Measurements from ENCODE around the gene VPS4B. TPM values are rescaled to one million over a fixed set of nuclear protein-coding genes. Genes with fewer than 3 reads are reported as not detected.

Gene VPS4B
- total RNA-seq, 6 experiments from 2014 or later: 55.5 to 69.3 (median 60.1) TPM

DNA sequence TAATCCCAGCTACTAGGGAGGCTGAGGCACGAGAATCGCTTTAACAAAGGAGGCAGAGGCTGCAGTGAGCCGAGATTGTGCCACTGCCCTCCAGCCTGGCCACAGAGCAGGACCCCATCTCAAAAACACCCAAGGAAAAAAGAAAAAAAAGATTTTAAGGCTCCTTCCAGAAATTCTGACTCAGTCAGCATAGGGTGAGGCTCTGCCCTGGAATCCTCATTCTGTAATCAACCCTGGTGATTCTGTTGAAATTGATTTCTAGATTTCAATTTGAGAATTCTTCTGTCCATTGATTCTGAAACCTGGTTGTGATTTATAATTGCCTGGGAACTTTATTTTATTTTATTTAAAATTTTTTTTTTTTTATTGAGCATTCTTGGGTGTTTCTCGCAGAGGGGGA is 27.1 kb upstream of the VPS4B start:
- H3K36me3 Mint-ChIP-seq (ENCODE audit: low read depth): no peaks in the 10 kb centered on the region
- H3K9me3 Mint-ChIP-seq: no peaks in the 10 kb centered on the region
- no peak for DNase-seq
- H3K27me3 Mint-ChIP-seq (ENCODE audit: insufficient read depth): peaks cover 4% of the 10 kb centered on the region
- TF ChIP-seq, protein P1, sequence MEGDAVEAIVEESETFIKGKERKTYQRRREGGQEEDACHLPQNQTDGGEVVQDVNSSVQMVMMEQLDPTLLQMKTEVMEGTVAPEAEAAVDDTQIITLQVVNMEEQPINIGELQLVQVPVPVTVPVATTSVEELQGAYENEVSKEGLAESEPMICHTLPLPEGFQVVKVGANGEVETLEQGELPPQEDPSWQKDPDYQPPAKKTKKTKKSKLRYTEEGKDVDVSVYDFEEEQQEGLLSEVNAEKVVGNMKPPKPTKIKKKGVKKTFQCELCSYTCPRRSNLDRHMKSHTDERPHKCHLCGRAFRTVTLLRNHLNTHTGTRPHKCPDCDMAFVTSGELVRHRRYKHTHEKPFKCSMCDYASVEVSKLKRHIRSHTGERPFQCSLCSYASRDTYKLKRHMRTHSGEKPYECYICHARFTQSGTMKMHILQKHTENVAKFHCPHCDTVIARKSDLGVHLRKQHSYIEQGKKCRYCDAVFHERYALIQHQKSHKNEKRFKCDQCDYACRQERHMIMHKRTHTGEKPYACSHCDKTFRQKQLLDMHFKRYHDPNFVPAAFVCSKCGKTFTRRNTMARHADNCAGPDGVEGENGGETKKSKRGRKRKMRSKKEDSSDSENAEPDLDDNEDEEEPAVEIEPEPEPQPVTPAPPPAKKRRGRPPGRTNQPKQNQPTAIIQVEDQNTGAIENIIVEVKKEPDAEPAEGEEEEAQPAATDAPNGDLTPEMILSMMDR (IDR thresholded peaks at IDR 0.05): no peak
- H3K4me1 Mint-ChIP-seq (ENCODE audit: low read depth): peaks cover 45% of the 10 kb centered on the region
- no peak overlapping the region for H3K27ac Mint-ChIP-seq
- H3K4me3 Mint-ChIP-seq: no peak overlapping the region

DNA sequence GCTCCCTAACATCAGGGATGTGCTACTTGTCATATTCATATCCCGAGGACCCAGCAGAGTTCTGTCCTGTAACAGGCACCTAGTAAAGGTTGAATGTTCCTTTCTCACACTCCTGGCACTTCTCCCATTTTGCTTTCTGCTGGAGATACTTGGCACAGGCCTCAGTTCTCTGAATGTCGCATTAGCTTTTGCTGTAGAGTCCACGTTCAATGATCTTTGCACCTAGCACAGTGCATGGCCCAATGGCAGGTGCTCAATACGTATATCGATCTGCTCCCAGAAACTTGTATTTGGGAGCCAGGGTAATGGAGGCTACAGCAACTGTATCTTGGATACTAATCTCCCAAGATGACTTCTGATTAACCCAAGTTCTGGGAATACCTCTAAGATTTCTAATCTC is 24.8 kb upstream of the VPS4B start:
- DNase-seq: no peak

DNA sequence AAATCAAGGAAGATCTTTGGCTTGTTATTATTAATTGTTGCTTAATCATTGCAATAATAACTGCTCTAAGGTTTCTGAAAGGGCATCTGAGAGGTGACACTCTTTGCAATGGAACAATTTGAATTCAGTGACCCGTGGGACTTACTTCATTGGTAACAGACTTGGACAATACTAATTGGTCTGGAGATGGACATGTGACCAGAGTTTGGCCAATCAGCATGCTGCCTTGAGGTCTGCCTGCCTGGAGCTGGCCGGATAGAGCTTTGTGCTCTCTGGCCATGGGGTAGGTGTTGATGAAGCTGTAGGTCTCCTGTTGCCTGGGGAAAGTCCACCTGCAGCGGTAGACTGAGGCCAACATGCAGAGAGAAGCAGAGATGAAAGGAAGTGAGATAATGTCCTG is 24.0 kb upstream of the VPS4B start:
- Mint-ChIP-seq H3K27ac (no peak overlapping the region), H3K9me3 (no peaks in the 10 kb centered on the region), H3K4me1 (ENCODE audit: low read depth) (peaks cover 22% of the 10 kb centered on the region), H3K27me3 (ENCODE audit: insufficient read depth) (peaks cover under 1% of the 10 kb centered on the region), H3K36me3 (ENCODE audit: low read depth) (no peaks in the 10 kb centered on the region), H3K4me3 (no peak overlapping the region)
- TF ChIP-seq, protein P1 (IDR thresholded peaks at IDR 0.05): no peak
- DNase-seq: no peak

More for the DNA sequence above, 24.8 kb upstream of the VPS4B start:
- Mint-ChIP-seq H3K4me3 (no peak overlapping the region), H3K27me3 (ENCODE audit: insufficient read depth) (peaks cover 4% of the 10 kb centered on the region), H3K9me3 (no peaks in the 10 kb centered on the region), H3K4me1 (ENCODE audit: low read depth) (peaks cover 30% of the 10 kb centered on the region), H3K27ac (no peak overlapping the region), H3K36me3 (ENCODE audit: low read depth) (no peaks in the 10 kb centered on the region)
- TF ChIP-seq, protein P1 (IDR thresholded peaks at IDR 0.05): no peak

DNA sequence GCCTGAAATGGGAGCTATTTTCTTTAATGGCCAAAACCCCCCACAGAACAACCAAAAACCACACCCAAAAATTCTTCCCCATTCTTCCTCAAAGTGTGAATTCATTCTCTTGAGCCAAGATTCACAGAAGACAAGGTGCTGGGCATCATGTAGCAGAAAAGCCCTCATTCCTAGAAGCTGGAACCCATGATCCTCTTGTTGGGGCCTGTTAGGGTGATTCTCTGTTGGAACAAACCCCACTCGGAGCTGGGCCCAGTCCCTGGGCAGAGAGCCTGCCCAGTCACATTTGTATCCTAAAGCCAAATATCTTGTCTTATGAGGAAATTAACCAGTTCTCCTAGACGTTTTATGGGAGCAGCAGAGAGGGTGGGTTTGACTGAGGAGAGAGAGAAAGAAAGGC is 22.8 kb upstream of the VPS4B start:
- H3K4me1 Mint-ChIP-seq (ENCODE audit: low read depth): peaks cover 29% of the 10 kb centered on the region
- H3K27ac Mint-ChIP-seq: no peak overlapping the region
- H3K36me3 Mint-ChIP-seq (ENCODE audit: low read depth): no peaks in the 10 kb centered on the region
- TF ChIP-seq, protein P1 (IDR thresholded peaks at IDR 0.05): no peak
- DNase-seq: no peak
- H3K4me3 Mint-ChIP-seq: no peak overlapping the region
- H3K27me3 Mint-ChIP-seq (ENCODE audit: insufficient read depth): peaks cover 4% of the 10 kb centered on the region
- H3K9me3 Mint-ChIP-seq: no peaks in the 10 kb centered on the region

DNA sequence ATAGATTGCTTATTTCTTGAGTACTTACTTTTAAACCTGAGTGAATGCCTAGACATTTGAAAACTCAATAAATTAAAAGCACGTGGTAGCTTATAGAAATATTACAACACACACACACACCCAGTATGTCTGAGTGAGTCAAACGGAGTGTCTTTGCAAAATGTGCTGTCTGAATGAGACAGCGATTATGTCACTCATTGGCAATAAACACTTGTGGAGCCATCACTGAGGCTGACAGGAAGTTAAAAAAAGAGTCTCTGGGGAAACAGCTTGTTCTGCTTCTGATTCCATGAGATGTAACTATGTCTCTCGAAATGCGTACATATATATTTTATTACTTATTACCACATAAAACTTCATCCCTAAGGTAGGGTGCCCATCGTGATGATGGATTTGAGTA is 22.3 kb upstream of the VPS4B start:
- TF ChIP-seq, protein P1 (IDR thresholded peaks at IDR 0.05): no peak
- H3K27ac Mint-ChIP-seq: no peak overlapping the region
- DNase-seq: peak; percentile 61
- peaks cover 4% of the 10 kb centered on the region for H3K27me3 Mint-ChIP-seq (ENCODE audit: insufficient read depth)
- no peaks in the 10 kb centered on the region for H3K36me3 Mint-ChIP-seq (ENCODE audit: low read depth)
- H3K9me3 Mint-ChIP-seq: no peaks in the 10 kb centered on the region
- H3K4me3 Mint-ChIP-seq: no peak overlapping the region
- H3K4me1 Mint-ChIP-seq (ENCODE audit: low read depth): peaks cover 34% of the 10 kb centered on the region

DNA sequence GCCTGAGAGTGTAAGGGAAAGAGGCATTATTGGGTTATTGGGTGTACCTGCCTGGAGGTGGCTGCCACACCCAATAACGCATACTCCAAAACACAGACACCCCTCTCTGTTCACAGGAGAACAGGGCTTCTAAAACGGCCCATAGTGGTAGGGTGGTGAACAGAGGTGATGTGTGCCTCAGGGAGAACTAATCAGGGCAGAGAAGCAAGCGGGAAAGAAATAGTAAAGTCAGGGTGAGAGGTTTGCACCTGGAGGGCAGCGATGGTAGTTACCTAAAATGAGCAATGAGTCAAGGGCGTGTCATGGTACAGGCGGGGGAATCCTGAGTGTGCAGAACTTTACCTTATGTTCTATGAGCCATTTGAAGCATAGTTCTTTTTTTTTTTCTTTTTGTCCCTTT is 21.6 kb upstream of the VPS4B start:
- Mint-ChIP-seq H3K27me3 (ENCODE audit: insufficient read depth) (peaks cover 4% of the 10 kb centered on the region), H3K4me3 (no peak overlapping the region), H3K27ac (no peak overlapping the region), H3K9me3 (no peaks in the 10 kb centered on the region), H3K4me1 (ENCODE audit: low read depth) (peaks cover 41% of the 10 kb centered on the region), H3K36me3 (ENCODE audit: low read depth) (no peaks in the 10 kb centered on the region)
- TF ChIP-seq, protein P1 (IDR thresholded peaks at IDR 0.05): no peak
- no peak for DNase-seq

Data from HFFc6 (cell line).